AG09319 (cell line): ENCODE data around the gene YJEFN3.

Source experiments
- DNase-seq: peaks from one replicate; pipeline ENCODE4 v3.0.0-alpha.2; 2010; ENCODE audit warnings: low read depth; ENCODE audit errors: extremely low read depth
- TF ChIP-seq, protein P1 (sequence below): IDR thresholded peaks from 2 replicates; pipeline ENCODE4 v1.5.1; 2011; ENCODE audit warnings: low read depth, mild to moderate bottlenecking, inconsistent platforms, low read length, moderate library complexity

YJEFN3 gene

GRCh38 chr19:19507354-19507753, 21.4 kb upstream of the YJEFN3 start:
- no peak for DNase-seq
- TF ChIP-seq, protein P1, sequence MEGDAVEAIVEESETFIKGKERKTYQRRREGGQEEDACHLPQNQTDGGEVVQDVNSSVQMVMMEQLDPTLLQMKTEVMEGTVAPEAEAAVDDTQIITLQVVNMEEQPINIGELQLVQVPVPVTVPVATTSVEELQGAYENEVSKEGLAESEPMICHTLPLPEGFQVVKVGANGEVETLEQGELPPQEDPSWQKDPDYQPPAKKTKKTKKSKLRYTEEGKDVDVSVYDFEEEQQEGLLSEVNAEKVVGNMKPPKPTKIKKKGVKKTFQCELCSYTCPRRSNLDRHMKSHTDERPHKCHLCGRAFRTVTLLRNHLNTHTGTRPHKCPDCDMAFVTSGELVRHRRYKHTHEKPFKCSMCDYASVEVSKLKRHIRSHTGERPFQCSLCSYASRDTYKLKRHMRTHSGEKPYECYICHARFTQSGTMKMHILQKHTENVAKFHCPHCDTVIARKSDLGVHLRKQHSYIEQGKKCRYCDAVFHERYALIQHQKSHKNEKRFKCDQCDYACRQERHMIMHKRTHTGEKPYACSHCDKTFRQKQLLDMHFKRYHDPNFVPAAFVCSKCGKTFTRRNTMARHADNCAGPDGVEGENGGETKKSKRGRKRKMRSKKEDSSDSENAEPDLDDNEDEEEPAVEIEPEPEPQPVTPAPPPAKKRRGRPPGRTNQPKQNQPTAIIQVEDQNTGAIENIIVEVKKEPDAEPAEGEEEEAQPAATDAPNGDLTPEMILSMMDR: no peak

GRCh38 chr19:19508217-19508616, 20.5 kb upstream of the YJEFN3 start:
- no peak for DNase-seq
- TF ChIP-seq, protein P1: no peak

- TF ChIP-seq, protein P1: no peak
- DNase-seq: no peak
Observed at GRCh38 chr19:19510432-19510831, 18.3 kb upstream of the YJEFN3 start.

DNA sequence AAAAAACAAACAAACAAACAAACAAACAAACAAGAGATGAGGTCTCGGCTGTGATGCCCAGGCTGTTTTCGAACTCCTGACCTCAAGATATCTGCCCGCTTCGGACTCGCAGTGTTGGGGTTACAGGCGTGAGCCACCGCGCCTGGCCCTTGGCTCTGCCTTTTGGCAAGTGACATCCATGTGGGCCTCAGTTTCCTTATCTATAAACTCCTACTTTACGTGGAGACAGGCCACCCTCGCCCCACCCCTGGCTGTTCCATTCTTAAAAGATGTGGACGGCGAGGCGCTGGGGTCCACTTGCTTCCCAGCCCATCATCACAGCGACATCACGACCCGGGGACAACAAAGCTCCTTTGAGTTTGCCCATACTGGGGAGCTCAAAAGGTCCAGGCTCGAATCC, 15.0 kb upstream of the YJEFN3 start:
- no peak for DNase-seq
- TF ChIP-seq, protein P1: no peak

DNA sequence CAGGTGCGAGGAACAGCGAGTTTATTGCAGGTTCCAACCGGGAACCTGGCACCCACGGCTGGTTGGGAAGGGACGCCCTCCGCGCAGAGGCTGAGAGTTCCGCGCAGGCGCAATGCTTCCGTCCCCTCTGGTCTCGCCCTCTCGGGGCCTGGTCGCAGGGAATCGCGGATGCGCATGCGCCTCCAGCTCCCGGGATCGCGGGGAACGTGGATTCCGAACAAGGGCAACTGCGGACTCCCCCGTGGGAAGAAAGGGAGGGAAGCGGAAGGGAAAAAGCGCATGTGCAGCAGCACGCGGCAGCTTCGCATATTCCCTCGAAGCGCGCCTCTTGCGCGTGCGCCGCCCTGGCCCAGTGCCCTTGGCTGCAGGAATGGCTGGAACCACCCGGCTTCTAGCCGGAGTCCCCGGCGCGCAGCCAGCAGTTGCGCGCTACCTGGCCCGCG, 14.5 kb upstream of the YJEFN3 start:
- DNase-seq: peak; percentile 29
- TF ChIP-seq, protein P1: no peak

DNA sequence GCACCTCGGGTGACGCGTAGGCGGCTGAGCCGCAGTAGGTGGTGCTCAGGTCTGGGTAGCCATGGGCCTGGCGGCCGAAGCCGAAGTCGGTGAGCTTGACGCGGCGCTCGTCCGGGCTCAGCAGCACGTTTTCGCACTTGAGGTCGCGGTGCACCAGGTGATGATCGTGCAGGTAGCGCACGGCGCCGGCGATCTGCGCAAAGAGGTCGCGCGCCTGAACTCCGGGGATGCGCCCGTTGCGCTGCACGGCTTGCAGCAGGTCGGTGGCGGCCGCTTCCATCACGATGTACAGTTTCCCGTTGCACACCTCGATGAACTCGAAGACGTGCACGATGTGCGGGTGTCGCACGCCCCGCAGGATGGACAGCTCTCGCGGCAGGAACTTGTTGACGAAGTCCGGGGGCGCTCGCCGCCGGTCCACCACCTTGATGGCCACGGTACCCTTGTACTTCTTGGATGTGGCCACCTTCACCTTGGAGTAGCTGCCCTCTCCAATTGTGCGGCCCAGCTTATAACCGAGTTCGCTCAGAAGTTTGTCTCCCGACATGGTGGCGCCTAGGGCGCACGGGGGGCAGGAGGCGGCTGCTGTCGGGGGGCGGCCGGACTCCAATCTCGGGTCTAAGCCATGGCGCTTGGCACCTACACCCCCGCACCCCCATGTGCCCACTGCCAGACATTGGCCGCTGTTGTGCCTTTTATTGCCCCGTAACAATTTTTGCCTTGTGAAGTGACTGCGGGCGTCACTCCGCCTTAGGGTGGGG, 13.7 kb upstream of the YJEFN3 start, which contains the start of gene TSSK6:
TSS of gene TSSK6 (minus strand) at position 668 of the 761 bp plus-strand sequence. CDS start at position 547, 121 bp downstream.
- DNase-seq: no peak
- TF ChIP-seq, protein P1: no peak

- TF ChIP-seq, protein P1: peak; percentile 8; the same call in 1 of the 2 replicates
- DNase-seq: peak; percentile 70
Observed at GRCh38 chr19:19515642-19516519, 12.8 kb upstream of the YJEFN3 start, which contains the start of gene NDUFA13. Gene NDUFA13 (plus strand): TSS chr19:19516225. CDS start chr19:19516239, 14 bp downstream.
